ENCODE measurements around the gene CRTAC1. TPM values are rescaled to one million over a fixed set of nuclear protein-coding genes. Genes with fewer than 3 reads are reported as not detected.

CRTAC1 gene
- total and polyA plus RNA-seq, 4 donors: 0.14 to 0.33 (median 0.26) TPM

GRCh38 chr10:97920865-97921264 is 109.6 kb downstream of the CRTAC1 start (continued):
- TF ChIP-seq REST (IDR thresholded peaks at IDR 0.05): no peak

GRCh38 chr10:97919012-97919411 is 111.4 kb downstream of the CRTAC1 start:
- no peaks in the 10 kb centered on the region for H3K36me3 ChIP-seq (ENCODE audit: control insufficient read depth in 4 of 4, insufficient read depth in 3 of 4, low read depth in 1 of 4, low read length in 3 of 4)
- 54% methylated on average over 3 of the region's 3 CpGs for WGBS
- H3K4me1 ChIP-seq (ENCODE audit: control insufficient read depth in 4 of 4, insufficient read depth in 4 of 4, low read length in 3 of 4): peaks cover 0 to 7% (median 2%) of the 10 kb centered on the region in 4 donors
- H3K4me3 ChIP-seq (ENCODE audit: low read depth in 1 of 3, low read length in 3 of 3): no peak overlapping the region
- H3K9me3 ChIP-seq (ENCODE audit: control insufficient read depth in 4 of 4, low read length in 3 of 4): no peaks in the 10 kb centered on the region
- no peak overlapping the region for H3K27ac ChIP-seq (ENCODE audit: low read depth in 1 of 2, low read length in 2 of 2)
- no peak for DNase-seq (ENCODE audit: low spot score)
- H3K9ac ChIP-seq (ENCODE audit: low read depth in 1 of 2, low read length in 2 of 2): no peak overlapping the region
- H3K27me3 ChIP-seq (ENCODE audit: control insufficient read depth in 4 of 4, insufficient read depth in 4 of 4, low read length in 3 of 4): no peaks in the 10 kb centered on the region
- TF ChIP-seq ATF3 (IDR thresholded peaks at IDR 0.05) (no peak), FOXA2 (IDR thresholded peaks at IDR 0.05) (no peak), HNF4A (conservative IDR thresholded peaks at IDR 0.05) (no peak), RAD21 (IDR thresholded peaks at IDR 0.05) (no peak), RXRA (IDR thresholded peaks at IDR 0.05) (no peak), JUND (IDR thresholded peaks at IDR 0.05) (no peak)
- TF ChIP-seq, protein P1, sequence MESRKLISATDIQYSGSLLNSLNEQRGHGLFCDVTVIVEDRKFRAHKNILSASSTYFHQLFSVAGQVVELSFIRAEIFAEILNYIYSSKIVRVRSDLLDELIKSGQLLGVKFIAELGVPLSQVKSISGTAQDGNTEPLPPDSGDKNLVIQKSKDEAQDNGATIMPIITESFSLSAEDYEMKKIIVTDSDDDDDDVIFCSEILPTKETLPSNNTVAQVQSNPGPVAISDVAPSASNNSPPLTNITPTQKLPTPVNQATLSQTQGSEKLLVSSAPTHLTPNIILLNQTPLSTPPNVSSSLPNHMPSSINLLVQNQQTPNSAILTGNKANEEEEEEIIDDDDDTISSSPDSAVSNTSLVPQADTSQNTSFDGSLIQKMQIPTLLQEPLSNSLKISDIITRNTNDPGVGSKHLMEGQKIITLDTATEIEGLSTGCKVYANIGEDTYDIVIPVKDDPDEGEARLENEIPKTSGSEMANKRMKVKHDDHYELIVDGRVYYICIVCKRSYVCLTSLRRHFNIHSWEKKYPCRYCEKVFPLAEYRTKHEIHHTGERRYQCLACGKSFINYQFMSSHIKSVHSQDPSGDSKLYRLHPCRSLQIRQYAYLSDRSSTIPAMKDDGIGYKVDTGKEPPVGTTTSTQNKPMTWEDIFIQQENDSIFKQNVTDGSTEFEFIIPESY (IDR thresholded peaks at IDR 0.05): no peak
- TF ChIP-seq, protein P2, sequence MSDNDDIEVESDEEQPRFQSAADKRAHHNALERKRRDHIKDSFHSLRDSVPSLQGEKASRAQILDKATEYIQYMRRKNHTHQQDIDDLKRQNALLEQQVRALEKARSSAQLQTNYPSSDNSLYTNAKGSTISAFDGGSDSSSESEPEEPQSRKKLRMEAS (IDR thresholded peaks at IDR 0.05): no peak

- Histone ChIP-seq H3K27me3 (ENCODE audit: control insufficient read depth in 4 of 4, insufficient read depth in 4 of 4, low read length in 3 of 4) (no peaks in the 10 kb centered on the region), H3K27ac (ENCODE audit: low read depth in 1 of 2, low read length in 2 of 2) (no peak overlapping the region), H3K36me3 (ENCODE audit: control insufficient read depth in 4 of 4, insufficient read depth in 3 of 4, low read depth in 1 of 4, low read length in 3 of 4) (no peaks in the 10 kb centered on the region), H3K9ac (ENCODE audit: low read depth in 1 of 2, low read length in 2 of 2) (no peak overlapping the region), H3K9me3 (ENCODE audit: control insufficient read depth in 4 of 4, low read length in 3 of 4) (no peaks in the 10 kb centered on the region), H3K4me3 (ENCODE audit: low read depth in 1 of 3, low read length in 3 of 3) (no peak overlapping the region), H3K4me1 (ENCODE audit: control insufficient read depth in 4 of 4, insufficient read depth in 4 of 4, low read length in 3 of 4) (peaks cover 0 to 7% (median under 1%) of the 10 kb centered on the region in 4 donors)
- TF ChIP-seq RAD21 (IDR thresholded peaks at IDR 0.05) (no peak), GABPA (IDR thresholded peaks at IDR 0.05 in 1 of 2, conservative IDR thresholded peaks at IDR 0.05 in 1 of 2) (no peak), YY1 (IDR thresholded peaks at IDR 0.05) (no peak), EGR1 (IDR thresholded peaks at IDR 0.05; ENCODE audit: low read depth in 2 of 2) (no peak)
- 38% methylated on average over 4 of the region's 4 CpGs for WGBS
- DNase-seq (ENCODE audit: low spot score): no peak
Observed at GRCh38 chr10:97916586-97916985, 113.8 kb downstream of the CRTAC1 start.

All from liver (tissue), 9 donors.